ENCODE data around the gene MOGAT2.
A peak's percentile ranks its signal among the peaks of the same experiment; 100 is the strongest.
"Not testable (repeated sequence)": the region's sequence is repeated elsewhere in the genome, so short reads cannot be mapped to it uniquely, and the experiment has no call there.

Gene MOGAT2

GRCh38 chr11:75717608-75718418 is at the start of gene MOGAT2:
MOGAT2 (plus strand) TSS chr11:75717838; CDS start chr11:75717889, 51 bp downstream.
- no peak for ATAC-seq

GRCh38 chr11:75668451-75669297 is 49.0 kb upstream of the MOGAT2 start, which contains the start of gene MAP6:
MAP6 (minus strand) TSS chr11:75669038; CDS start chr11:75668369, 669 bp downstream.
- ATAC-seq, result peak; percentile 19 to 41

GRCh38 chr11:75673977-75674582 is 43.6 kb upstream of the MOGAT2 start:
- ATAC-seq, result peak; percentile 87 to 92

- no peak for ATAC-seq
Measured at GRCh38 chr11:75677275-75677674, 40.4 kb upstream of the MOGAT2 start.

GRCh38 chr11:75677909-75678308 is 39.7 kb upstream of the MOGAT2 start:
- ATAC-seq, result no peak

GRCh38 chr11:75678620-75679259 is 38.9 kb upstream of the MOGAT2 start:
- ATAC-seq, result no peak

GRCh38 chr11:75679566-75679965 is 38.1 kb upstream of the MOGAT2 start:
- no peak for ATAC-seq

- not testable (repeated sequence) for ATAC-seq
Measured at GRCh38 chr11:75683856-75684255, 33.8 kb upstream of the MOGAT2 start.

- peak; percentile 62 to 67 for ATAC-seq
Measured at GRCh38 chr11:75689863-75690609, 27.6 kb upstream of the MOGAT2 start.

- ATAC-seq, result no peak
Measured at GRCh38 chr11:75691804-75692203, 25.8 kb upstream of the MOGAT2 start.

- ATAC-seq, result no peak
Measured at GRCh38 chr11:75697906-75698581, 19.6 kb upstream of the MOGAT2 start.

GRCh38 chr11:75700940-75701339 is 16.7 kb upstream of the MOGAT2 start:
- no peak for ATAC-seq

- ATAC-seq, result no peak
Measured at GRCh38 chr11:75703695-75704237, 13.9 kb upstream of the MOGAT2 start.

- ATAC-seq, result no peak
Measured at GRCh38 chr11:75705541-75705940, 12.1 kb upstream of the MOGAT2 start.

GRCh38 chr11:75706260-75706729 is 11.3 kb upstream of the MOGAT2 start:
- ATAC-seq, result peak; percentile 76 to 84

- no peak for ATAC-seq
Measured at GRCh38 chr11:75714211-75714610, 3.4 kb upstream of the MOGAT2 start.

- no peak for ATAC-seq
Measured at GRCh38 chr11:75715688-75716087, 1.9 kb upstream of the MOGAT2 start.

- ATAC-seq, result no peak
Measured at GRCh38 chr11:75716659-75717058, 979 bp upstream of the MOGAT2 start.

- no peak for ATAC-seq
Measured at GRCh38 chr11:75718419-75719339, 1.0 kb downstream of the MOGAT2 start.
